SU-DHL-6 (cell line): ENCODE results near the gene ADORA3.

ENCODE experiments used
- EZH2phosphoT487 ChIP-seq: fragments of 200-600 bp; sonication (generic), shearing (Covaris generic); conservative IDR thresholded peaks from 2 replicates; pipeline ENCODE4 v1.6.1; 2018; ENCODE audit warnings: mild to moderate bottlenecking, antibody characterized with exemption, low read length, moderate library complexity, mixed read lengths
- TF ChIP-seq, protein P1 (sequence below): fragments of 200-600 bp; sonication (generic); IDR thresholded peaks from one replicate; pipeline ENCODE4 v1.5.1; 2017; ENCODE audit warnings: antibody characterized with exemption, mild to moderate bottlenecking, low read length, moderate library complexity; ENCODE audit not compliant: insufficient read depth, poor library complexity, severe bottlenecking

DNA sequence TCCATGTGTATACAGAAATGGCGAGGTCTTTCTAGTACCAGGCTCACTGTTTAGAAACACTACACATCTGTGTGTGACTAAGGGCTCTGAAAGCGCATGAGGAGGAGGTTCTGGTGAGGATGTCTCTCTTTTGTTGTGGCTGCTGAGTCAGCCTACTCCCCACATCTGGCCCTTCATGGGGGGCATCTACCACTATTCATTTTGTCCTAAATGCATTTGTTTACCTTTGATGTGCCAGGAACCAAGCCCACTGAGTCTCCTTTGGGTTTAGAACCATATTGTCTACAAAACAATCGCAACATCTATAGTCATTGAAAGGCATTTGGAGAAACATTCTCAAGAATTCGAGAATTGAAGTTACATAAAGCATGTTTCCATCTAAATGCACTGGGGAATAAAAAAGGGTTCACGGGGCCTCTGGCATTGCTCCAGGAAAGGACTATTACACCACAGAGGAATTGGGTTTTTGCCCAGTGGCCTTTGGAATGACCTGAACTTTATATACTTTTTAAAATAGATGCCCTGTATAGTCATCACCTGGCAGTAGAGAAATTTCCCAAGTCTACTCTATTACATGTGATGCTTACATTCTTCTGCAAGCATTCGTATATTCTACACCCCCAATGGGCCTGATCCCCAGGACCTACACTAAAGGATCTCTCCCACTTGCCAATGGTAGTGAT, 35.1 kb upstream of the ADORA3 start:
- TF ChIP-seq, protein P1, sequence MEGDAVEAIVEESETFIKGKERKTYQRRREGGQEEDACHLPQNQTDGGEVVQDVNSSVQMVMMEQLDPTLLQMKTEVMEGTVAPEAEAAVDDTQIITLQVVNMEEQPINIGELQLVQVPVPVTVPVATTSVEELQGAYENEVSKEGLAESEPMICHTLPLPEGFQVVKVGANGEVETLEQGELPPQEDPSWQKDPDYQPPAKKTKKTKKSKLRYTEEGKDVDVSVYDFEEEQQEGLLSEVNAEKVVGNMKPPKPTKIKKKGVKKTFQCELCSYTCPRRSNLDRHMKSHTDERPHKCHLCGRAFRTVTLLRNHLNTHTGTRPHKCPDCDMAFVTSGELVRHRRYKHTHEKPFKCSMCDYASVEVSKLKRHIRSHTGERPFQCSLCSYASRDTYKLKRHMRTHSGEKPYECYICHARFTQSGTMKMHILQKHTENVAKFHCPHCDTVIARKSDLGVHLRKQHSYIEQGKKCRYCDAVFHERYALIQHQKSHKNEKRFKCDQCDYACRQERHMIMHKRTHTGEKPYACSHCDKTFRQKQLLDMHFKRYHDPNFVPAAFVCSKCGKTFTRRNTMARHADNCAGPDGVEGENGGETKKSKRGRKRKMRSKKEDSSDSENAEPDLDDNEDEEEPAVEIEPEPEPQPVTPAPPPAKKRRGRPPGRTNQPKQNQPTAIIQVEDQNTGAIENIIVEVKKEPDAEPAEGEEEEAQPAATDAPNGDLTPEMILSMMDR: no peak
- no peak for TF ChIP-seq EZH2phosphoT487
